GM19035 (cell line): ENCODE measurements around the gene UCHL3.
A peak's percentile ranks its signal among the peaks of the same experiment; 100 is the strongest.

Experiments
- ATAC-seq: cut with Tn5 transposase; IDR thresholded peaks from one replicate; pipeline ENCODE4 v1.9.1; 2021; ENCODE audit not compliant: unreplicated experiment

The UCHL3 gene

GRCh38 chr13:75547917-75548316, 1.7 kb upstream of the UCHL3 start:
- ATAC-seq = no peak

DNA sequence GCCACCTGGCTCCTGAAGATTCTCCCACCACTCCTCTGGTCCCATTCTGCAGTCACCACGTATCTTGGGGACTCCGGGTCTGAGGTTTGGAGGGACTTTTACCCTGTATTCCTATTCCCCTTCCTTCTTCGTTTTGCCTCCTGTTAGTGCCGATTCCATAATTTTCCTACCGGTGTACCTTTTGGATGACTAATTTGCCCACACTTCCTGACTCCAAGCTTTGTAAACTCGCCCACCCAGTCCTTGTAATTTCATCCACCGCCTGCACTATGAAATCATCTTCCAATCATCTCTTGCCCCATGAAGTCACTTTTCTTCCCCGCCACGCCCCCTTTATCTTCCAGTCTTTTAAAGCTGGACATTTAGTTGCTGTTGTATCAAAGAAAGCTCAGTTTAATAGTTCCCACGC, 572 bp downstream of the UCHL3 start:
- peak; percentile 11 for ATAC-seq

DNA sequence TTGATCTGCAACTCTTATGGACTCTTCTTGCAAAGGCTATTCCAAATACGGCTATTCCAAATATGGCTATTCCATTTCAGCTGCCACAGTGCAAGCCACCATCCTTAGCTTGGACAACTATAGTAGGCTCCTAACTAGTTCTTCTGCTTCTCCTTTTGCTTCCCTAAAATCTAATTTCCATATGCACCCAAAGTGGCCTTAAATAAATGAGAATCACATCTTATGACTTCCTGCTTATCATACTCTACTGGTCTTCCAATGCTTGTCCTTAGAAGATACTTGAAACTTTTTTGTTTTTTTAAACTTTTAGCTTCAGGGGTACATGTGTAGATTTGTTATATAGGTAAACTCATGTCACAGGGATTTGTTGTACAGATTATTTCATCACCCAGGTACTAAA, 4.9 kb downstream of the UCHL3 start:
- no peak for ATAC-seq

GRCh38 chr13:75554981-75555380, 5.4 kb downstream of the UCHL3 start:
- no peak for ATAC-seq

GRCh38 chr13:75555836-75556235, 6.2 kb downstream of the UCHL3 start:
- no peak for ATAC-seq

DNA sequence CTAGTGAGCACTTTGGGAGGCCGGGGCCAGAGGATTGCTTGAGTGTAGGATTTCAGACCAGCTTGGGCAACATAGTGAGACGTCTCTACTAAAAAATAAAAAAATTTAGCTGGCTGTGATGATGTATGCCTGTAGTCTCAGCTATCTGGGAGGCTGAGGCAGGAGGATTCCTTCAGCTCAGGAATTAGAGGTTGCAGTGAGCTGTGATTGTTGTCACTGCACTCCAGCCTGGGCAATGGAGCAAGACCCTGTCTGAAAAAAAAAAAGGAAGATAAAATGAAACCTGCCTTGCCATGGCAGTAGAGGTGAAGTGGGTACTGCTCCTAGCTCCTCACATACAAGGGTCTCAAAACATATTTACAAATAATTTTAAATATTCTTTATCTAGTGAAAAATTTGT, 7.4 kb downstream of the UCHL3 start:
- no peak for ATAC-seq

DNA sequence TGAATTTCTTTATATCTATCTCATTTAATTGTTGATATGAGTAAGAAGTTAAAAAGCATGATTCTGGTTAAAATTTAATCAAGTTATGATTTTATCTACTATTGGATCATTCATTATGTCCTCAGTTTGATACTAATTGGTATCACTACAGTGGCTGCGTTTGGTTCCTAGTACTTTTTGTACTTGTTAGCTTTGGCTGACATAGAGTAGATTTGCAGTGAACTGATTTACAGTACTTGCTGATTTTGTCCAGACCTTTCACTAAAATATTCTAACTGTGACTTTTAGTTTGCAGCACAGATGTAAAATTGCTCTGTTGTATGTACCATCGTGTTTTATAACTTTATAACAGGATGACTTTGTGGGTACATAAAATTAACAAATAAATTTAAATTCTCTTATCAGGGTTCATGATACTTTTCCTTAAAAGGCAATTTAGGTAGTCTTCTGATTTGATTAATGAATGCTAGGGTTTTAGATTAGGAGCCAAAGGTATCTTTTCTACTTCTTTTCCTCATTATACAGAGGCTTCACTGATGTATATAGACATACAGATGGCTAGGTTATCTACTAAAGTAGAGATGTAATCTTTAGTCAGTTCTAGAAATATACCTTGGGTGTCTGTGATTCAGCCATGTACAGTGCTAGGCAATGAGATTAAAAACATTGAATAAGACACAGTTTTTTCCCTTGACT, 8.7 kb downstream of the UCHL3 start:
- no peak for ATAC-seq

DNA sequence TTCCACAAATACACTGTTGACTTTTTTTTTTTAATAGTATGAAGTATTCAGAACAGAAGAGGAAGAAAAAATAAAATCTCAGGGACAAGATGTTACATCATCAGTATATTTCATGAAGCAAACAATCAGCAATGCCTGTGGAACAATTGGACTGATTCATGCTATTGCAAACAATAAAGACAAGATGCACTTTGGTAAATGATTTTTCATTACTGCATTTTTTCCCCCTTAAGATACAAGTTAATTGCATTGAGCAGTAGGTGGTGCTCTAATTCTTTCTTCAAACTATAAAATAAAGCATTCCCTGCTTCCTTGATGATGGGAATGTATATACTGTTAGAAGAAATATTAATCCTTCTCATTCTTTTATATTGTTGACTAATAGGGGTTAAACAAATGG, 17.1 kb downstream of the UCHL3 start:
- ATAC-seq = no peak

- ATAC-seq = no peak
Measured at GRCh38 chr13:75569576-75569975, 20.0 kb downstream of the UCHL3 start.

DNA sequence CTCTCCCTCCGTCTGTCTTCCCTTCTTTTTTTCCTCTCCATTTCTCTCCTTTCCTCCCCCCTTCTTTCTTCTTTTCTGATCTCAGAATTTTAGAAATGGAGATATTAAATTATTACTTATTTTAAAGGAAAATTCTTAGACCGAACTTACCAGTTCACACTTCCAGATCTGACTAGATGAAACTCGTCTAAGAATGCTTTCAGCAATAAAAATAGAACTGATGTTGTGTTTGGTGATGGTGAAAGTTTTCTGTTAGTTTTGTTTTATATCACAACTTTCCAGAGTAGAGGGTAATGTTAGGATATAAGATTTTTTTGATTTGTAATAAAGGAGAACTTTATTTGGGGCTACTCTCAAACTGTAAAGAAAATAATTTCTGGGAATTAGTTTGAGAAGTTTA, 29.9 kb downstream of the UCHL3 start:
- ATAC-seq = no peak

DNA sequence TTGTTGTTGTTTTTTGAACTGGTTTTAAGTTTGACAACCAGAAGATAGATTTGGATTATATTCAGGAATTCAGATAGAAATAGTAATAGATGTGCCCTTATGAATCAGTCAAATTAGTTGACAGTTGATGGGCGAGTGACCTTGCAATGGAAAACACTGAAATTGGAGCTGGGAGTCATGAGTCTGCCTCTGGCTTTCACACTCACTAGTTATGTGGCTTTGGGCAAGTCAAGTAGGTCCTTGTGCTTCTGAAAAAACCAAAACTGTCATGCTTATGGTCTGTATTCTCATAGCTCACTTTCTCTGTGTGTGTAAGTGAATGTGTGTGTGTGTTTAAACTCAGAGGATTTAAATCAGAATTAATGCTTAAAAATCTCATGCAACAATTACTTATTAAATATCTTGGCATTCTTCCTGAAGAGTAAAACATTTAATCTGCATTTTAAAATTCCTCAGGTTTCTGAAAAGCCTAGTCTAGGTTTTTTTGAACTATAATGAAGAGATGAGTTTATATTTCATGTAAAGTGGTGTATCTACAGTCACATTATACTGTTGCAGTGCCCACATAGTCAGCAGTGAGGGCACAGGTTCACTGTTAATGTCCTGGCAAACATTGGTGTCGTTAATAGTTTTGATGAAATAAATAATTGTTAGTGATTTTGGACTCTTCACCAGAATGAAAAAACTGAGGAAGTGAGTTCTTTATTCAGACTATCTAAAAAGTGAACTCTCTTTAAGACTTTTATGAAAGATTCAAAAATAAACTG, 32.5 kb downstream of the UCHL3 start:
- no peak for ATAC-seq

DNA sequence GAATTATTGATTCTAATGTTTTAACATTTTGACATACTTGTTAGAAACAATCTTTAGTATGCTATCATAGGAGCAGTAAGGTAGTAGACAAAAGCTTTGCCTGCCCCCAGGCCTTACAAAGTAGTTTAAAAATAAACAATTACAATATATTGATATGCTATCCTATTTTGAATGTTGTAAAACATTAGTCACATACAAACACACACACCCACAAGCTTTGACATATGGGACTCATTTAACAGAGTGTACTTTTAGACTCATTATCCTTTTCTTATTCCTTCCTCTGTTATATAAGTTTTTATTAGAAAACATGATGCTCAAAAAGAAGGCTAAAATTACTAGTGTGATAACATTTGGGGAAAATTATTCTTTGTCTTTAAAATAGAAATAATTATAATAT, 33.5 kb downstream of the UCHL3 start:
- no peak for ATAC-seq

DNA sequence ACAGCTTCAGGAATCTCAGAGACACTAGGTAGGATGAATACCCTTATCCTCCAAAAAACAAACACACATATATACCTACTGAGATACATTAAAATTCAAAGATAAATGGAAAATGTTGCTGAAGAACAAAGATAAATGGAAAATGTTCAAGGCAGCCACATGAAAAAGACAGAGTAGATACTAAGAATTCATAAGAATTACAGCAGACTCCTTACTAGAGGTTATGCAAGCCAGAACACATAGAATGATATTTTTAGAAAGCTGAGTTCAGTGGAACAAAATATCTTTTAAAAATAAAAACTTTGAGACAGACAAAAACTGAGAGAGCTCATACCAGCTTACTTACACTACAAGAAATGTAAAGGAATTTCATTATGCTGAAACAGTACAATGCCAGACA, 35.6 kb downstream of the UCHL3 start:
- no peak for ATAC-seq

DNA sequence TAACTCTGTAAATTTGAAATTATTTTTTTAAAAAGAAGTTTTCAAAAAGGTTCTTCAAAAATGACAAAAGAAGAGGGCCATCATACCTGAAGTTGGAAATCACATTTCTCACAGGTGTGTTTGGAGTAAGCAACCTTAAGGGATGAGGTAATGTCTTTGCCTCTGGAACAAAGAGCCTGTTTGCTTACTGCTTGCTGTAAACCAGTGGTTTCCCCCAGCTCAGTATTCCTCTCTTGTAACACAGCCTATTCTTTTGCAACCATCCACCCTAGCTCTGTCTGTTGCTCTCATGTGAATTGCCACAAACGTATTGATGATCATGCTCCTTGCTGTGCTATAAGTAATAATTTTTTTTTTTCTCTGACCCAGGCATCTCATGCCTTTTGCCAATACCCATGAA, 38.1 kb downstream of the UCHL3 start:
- no peak for ATAC-seq

- ATAC-seq = no peak
Measured at GRCh38 chr13:75596657-75597182, 47.1 kb downstream of the UCHL3 start.

- no peak for ATAC-seq
Measured at GRCh38 chr13:75600371-75600770, 50.8 kb downstream of the UCHL3 start.

GRCh38 chr13:75603038-75603437, 53.4 kb downstream of the UCHL3 start:
- no peak for ATAC-seq

DNA sequence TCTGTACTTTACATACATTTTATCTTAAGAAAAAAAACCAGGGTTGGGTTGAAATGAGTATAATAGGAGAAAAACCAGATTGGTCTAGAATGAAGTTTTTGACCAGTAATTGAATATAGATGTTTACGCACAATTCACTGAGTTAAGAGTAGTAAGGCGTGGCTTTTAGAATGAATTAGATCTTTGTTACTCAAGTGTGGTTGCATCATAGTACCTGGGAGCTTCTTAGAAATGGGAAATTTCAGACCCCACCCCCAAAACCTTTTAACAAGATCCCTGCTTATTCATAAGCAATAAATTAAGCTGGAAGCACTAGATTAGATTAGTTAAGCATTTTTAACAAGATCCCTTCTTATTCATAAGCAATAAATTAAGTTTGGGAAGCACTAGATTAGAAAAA, 57.9 kb downstream of the UCHL3 start:
- ATAC-seq = no peak

DNA sequence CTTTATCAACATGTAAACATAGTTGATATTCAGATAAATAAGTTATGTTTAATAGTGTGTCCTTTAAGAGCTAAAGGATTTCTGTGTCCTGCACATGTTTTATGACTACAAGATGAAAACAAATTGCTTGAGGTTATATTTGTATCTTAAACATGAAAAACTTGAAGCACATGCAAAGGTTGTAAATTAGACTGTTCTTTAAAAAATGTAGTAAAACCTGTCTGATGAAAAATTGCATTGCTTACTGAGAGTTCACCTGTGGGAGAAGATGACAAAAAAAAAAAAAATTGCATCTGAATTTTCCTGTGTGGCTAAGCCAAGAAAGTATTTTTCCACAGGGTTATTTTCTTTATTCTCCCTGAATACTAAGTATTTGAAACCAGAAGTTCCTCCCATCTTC, 60.9 kb downstream of the UCHL3 start:
- no peak for ATAC-seq

DNA sequence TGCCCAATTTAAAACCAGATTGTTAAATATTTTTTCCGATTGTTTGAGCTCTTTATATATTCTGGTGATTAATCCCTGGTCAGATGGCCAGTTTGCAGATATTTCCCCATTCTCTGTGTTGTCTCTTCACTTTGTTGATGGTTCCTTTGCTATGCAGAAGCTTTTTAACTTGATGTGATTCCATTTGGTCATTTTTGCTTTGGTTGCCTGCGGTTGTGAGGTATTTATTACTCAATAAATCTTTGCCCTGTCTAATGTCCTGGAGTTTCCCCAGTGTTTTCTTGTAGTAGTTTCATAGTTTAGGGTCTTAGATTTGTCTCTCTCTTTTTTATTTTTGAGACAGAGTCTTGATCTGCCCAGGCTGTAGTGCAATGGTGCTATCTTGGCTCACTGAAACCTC, 62.8 kb downstream of the UCHL3 start:
- ATAC-seq = no peak

- ATAC-seq = no peak
Measured at GRCh38 chr13:75617230-75617629, 67.6 kb downstream of the UCHL3 start.

- ATAC-seq = no peak
Measured at GRCh38 chr13:75618308-75618707, 68.7 kb downstream of the UCHL3 start.
